ENCODE results near the gene ABLIM2. TPM values are rescaled to one million over a fixed set of nuclear protein-coding genes. Genes with fewer than 3 reads are reported as not detected.
"Not testable (repeated sequence)": the region's sequence is repeated elsewhere in the genome, so short reads cannot be mapped to it uniquely, and the experiment has no call there.

ABLIM2 gene
- total RNA-seq, 2 donors from 2014 or later: 2.6 to 7.3 TPM

- intact Hi-C loops (cut with DNase I): no loop called here
- Histone ChIP-seq H3K27me3 (replicated peaks; ENCODE audit: insufficient read depth) (no peaks in the 10 kb centered on the region), H3K4me1 (replicated peaks) (no peaks in the 10 kb centered on the region), H3K9me3 (no peaks in the 10 kb centered on the region), H3K36me3 (no peaks in the 10 kb centered on the region), H3K27ac (no peak overlapping the region), H3K4me3 (no peak overlapping the region)
- 75% methylated on average over 4 of the region's 4 CpGs for WGBS
- no peak for TF ChIP-seq POLR2A (IDR thresholded peaks at IDR 0.05)
- no peak for TF ChIP-seq CTCF (IDR thresholded peaks at IDR 0.05)
- TF ChIP-seq POLR2AphosphoS5 (IDR thresholded peaks at IDR 0.05): no peak
- DNase-seq (ENCODE audit: low spot score): no peak
These were observed 210.7 kb downstream of the ABLIM2 start for GRCh38 chr4:7947927-7948326.

- intact Hi-C loops (cut with DNase I): no loop called here
- H3K27me3 ChIP-seq (replicated peaks; ENCODE audit: insufficient read depth): no peaks in the 10 kb centered on the region
- TF ChIP-seq CTCF (IDR thresholded peaks at IDR 0.05) (no peak), POLR2AphosphoS5 (IDR thresholded peaks at IDR 0.05) (no peak), POLR2A (IDR thresholded peaks at IDR 0.05) (no peak)
- H3K9me3 ChIP-seq: no peaks in the 10 kb centered on the region
- 86% methylated on average over 14 of the region's 14 CpGs for WGBS
- no peak overlapping the region for H3K4me3 ChIP-seq
- no peaks in the 10 kb centered on the region for H3K4me1 ChIP-seq (replicated peaks)
- no peaks in the 10 kb centered on the region for H3K36me3 ChIP-seq
- DNase-seq (ENCODE audit: low spot score): no peak
- H3K27ac ChIP-seq: no peak overlapping the region
These were observed 212.8 kb downstream of the ABLIM2 start for GRCh38 chr4:7945709-7946380.

- H3K4me3 ChIP-seq: no peak overlapping the region
- TF ChIP-seq POLR2A (IDR thresholded peaks at IDR 0.05) (no peak), CTCF (IDR thresholded peaks at IDR 0.05) (no peak), POLR2AphosphoS5 (IDR thresholded peaks at IDR 0.05) (no peak)
- no peaks in the 10 kb centered on the region for H3K27me3 ChIP-seq (replicated peaks; ENCODE audit: insufficient read depth)
- no peak overlapping the region for H3K27ac ChIP-seq
- no peaks in the 10 kb centered on the region for H3K4me1 ChIP-seq (replicated peaks)
- DNase-seq (ENCODE audit: low spot score): no peak
- WGBS: 75% methylated on average over 5 of the region's 5 CpGs
- intact Hi-C loops (cut with DNase I): no loop called here
- H3K9me3 ChIP-seq: no peaks in the 10 kb centered on the region
- no peaks in the 10 kb centered on the region for H3K36me3 ChIP-seq
These were observed 213.9 kb downstream of the ABLIM2 start for GRCh38 chr4:7944599-7945220.

GRCh38 chr4:7943688-7944087, 214.9 kb downstream of the ABLIM2 start:
- H3K27ac ChIP-seq; H3K9me3 ChIP-seq; H3K36me3 ChIP-seq; intact Hi-C loops (cut with DNase I); H3K4me1 ChIP-seq (replicated peaks); DNase-seq (ENCODE audit: low spot score); H3K27me3 ChIP-seq (replicated peaks; ENCODE audit: insufficient read depth); H3K4me3 ChIP-seq: not testable (repeated sequence)
- 95% methylated on average over 4 of the region's 4 CpGs for WGBS

GRCh38 chr4:7943211-7943610, 215.4 kb downstream of the ABLIM2 start:
- Histone ChIP-seq H3K27me3 (replicated peaks; ENCODE audit: insufficient read depth) (no peaks in the 10 kb centered on the region), H3K9me3 (no peaks in the 10 kb centered on the region), H3K4me1 (replicated peaks) (no peaks in the 10 kb centered on the region), H3K36me3 (no peaks in the 10 kb centered on the region), H3K4me3 (no peak overlapping the region), H3K27ac (no peak overlapping the region)
- 93% methylated on average over 8 of the region's 8 CpGs for WGBS
- no peak for TF ChIP-seq POLR2AphosphoS5 (IDR thresholded peaks at IDR 0.05)
- TF ChIP-seq POLR2A (IDR thresholded peaks at IDR 0.05): no peak
- no peak for TF ChIP-seq CTCF (IDR thresholded peaks at IDR 0.05)
- intact Hi-C loops (cut with DNase I): no loop called here
- DNase-seq (ENCODE audit: low spot score): no peak
